Endodermal cell (in vitro differentiated cells): ENCODE data around the gene SNX9. TPM values are rescaled to one million over a fixed set of nuclear protein-coding genes. Genes with fewer than 3 reads are reported as not detected.

ENCODE experiments used
- DNase-seq: peaks from one replicate; pipeline ENCODE4 v3.0.0-alpha.2; 2017
- H3K27ac ChIP-seq: 2 replicates; pipeline ENCODE4 v1.5.1; 2013; ENCODE audit warnings: mild to moderate bottlenecking, low read depth, low read length, moderate library complexity
- H3K27me3 ChIP-seq: 2 replicates; pipeline ENCODE4 v1.6.1; 2013; ENCODE audit warnings: mild to moderate bottlenecking, low read length, moderate library complexity; ENCODE audit not compliant: insufficient read depth, control insufficient read depth, poor library complexity, severe bottlenecking
- H3K36me3 ChIP-seq: 2 replicates; pipeline ENCODE4 v1.7.0; 2013; ENCODE audit warnings: mild to moderate bottlenecking, low read length, moderate library complexity; ENCODE audit not compliant: control insufficient read depth, insufficient read depth
- H3K4me1 ChIP-seq: one replicate; pipeline ENCODE4 v1.7.0; 2013; ENCODE audit warnings: low read length; ENCODE audit not compliant: control insufficient read depth, insufficient read depth
- H3K4me3 ChIP-seq: 2 replicates; pipeline ENCODE4 v1.5.1; 2013; ENCODE audit warnings: mild to moderate bottlenecking, low read length, moderate library complexity
- H3K9ac ChIP-seq: 2 replicates; pipeline ENCODE4 v1.6.1; 2013; ENCODE audit warnings: mild to moderate bottlenecking, low read length, moderate library complexity; ENCODE audit not compliant: poor library complexity, severe bottlenecking; ENCODE audit errors: extremely low read depth
- H3K9me3 ChIP-seq: 2 replicates; pipeline ENCODE4 v1.6.1; 2013; ENCODE audit warnings: mild to moderate bottlenecking, low read length, moderate library complexity; ENCODE audit not compliant: control insufficient read depth
- H3K27ac Mint-ChIP-seq: 2 replicates; pipeline ENCODE4 v1.8.0; 2020; ENCODE audit warnings: mixed read lengths
- H3K27me3 Mint-ChIP-seq: 2 replicates; pipeline ENCODE4 v1.8.0; 2021; ENCODE audit warnings: mild to moderate bottlenecking, mixed read lengths; ENCODE audit not compliant: insufficient read depth
- H3K36me3 Mint-ChIP-seq: 2 replicates; pipeline ENCODE4 v1.8.0; 2020; ENCODE audit warnings: low read depth, mixed read lengths
- H3K4me1 Mint-ChIP-seq: 2 replicates; pipeline ENCODE4 v1.8.0; 2020; ENCODE audit warnings: mixed read lengths
- H3K4me3 Mint-ChIP-seq: 2 replicates; pipeline ENCODE4 v1.8.0; 2020; ENCODE audit warnings: mild to moderate bottlenecking, moderate library complexity, mixed read lengths
- H3K9me3 Mint-ChIP-seq: 2 replicates; pipeline ENCODE4 v1.8.0; 2020; ENCODE audit warnings: mild to moderate bottlenecking, mixed read lengths
- CTCF ChIP-seq: fragments of 200-600 bp; sonication (generic); conservative IDR thresholded peaks from 2 replicates; pipeline ENCODE4 v1.5.0; 2021; ENCODE audit warnings: antibody characterized with exemption, mild to moderate bottlenecking
- WGBS, 2 experiments: methylation state at CpG; one replicate each; pipeline versions ENCODE4 v1.1.5 to v1.1.7; 2013; ENCODE audit warnings: missing lambda C conversion rate in 2 of 2, mixed read lengths in 1 of 2; ENCODE audit not compliant: insufficient coverage in 1 of 2, insufficient read length in 1 of 2; 5-methylcytosine and 5-hydroxymethylcytosine counted together
- total RNA-seq, 2 donors: library from RNA; stranded (reverse); fragmentation: NEBNext Ultra II Directional in 1 of 2; extraction: Animal tissue kit (Norgen Biotek cat#: 25700) in 1 of 2; gene quantifications; 2 replicates in 1 of 2; 3 replicates in 1 of 2; pipeline ENCODE4 v1.2.1, GENCODE V29; 2021

The SNX9 gene
- total RNA-seq, 2 donors from 2014 or later: 30.6 to 33.0 TPM

DNA sequence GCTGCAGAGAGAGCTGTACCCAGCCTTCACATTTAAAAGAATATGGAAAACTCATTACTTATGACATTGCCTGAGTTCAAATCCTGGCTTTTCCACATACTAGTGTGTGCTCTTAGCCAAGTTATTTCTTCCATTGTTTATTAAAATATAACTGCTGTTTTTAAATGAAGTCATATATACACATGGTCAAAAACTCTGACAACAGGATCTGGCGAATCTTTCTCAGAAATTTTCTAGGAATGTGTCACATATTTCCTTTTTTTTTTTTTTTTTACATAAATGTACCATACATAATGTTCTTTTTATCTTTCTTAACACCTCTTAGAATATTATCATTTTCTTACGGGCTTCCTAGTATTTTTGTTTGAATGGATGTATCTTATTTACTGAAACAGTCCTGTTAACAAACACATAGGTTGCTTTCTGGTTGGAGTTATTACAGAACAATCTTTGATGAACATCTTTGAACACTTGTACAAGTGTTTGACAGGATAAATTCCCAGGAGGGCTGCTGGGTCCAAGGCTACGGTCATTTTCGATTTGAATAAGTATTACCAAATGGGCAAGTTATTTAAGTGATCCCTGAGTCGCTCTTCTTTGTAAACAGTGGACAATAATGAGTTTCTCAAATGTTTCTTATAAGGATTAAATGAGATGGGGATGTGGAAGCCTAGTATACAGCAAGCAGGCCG lies 1.6 kb upstream of the SNX9 start:
- Histone ChIP-seq H3K27me3 (no peaks in the 10 kb centered on the region), H3K9ac (no peak overlapping the region), H3K4me3 (no peak overlapping the region), H3K9me3 (no peaks in the 10 kb centered on the region), H3K27ac (no peak overlapping the region), H3K4me1 (no peaks in the 10 kb centered on the region), H3K36me3 (no peaks in the 10 kb centered on the region)
- Mint-ChIP-seq H3K27ac (no peak overlapping the region), H3K9me3 (peaks cover 5% of the 10 kb centered on the region), H3K4me3 (peak overlapping the region; percentile 94), H3K36me3 (peaks cover 2% of the 10 kb centered on the region), H3K4me1 (peaks cover 35% of the 10 kb centered on the region), H3K27me3 (peaks cover 3% of the 10 kb centered on the region)
- 94 to 100% methylated on average over 4 to 5 of the region's 6 CpGs for WGBS, 2 experiments
- no peak for TF ChIP-seq CTCF
- no peak for DNase-seq

DNA sequence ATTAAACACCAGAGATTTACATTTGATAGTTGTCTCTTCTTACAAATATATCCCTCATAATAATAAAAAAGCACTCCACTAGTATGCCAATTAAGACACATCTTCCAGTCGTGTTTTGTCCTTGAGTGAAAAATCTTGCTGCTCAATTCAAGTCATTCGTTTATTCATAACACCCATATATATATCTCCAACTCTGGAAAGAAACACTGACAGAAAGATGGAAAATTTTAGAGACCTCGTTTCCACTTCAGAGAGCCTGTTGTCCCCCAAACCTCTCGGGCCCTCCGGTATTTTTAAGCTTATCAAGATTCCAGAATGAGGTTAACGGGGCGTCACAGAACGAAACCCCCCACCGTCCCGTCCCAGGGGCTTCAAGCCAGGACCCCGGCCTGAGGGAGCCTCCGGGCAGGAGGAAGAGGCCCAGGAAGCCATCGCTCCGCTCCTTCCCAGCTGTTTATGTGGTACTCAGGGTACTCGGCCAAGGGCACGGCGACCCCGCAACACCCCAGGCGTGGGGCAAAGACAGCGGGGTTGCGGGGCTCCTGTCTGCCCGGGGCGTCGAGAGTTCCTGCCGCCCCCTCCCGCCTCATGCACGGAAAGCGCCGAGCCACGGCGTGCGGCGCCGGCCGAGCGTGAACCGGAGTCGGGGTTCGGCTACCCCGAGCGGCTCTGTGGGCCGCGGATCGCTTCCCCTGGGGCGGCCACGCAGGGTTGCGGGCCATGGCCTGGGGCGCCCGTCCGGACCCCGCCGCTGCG lies 623 bp upstream of the SNX9 start:
- Mint-ChIP-seq H3K9me3 (peaks cover 5% of the 10 kb centered on the region), H3K4me3 (peak overlapping the region; percentile 94), H3K4me1 (peaks cover 35% of the 10 kb centered on the region), H3K27ac (peak overlapping the region; percentile 61), H3K27me3 (no peaks in the 10 kb centered on the region), H3K36me3 (peaks cover 2% of the 10 kb centered on the region)
- Histone ChIP-seq H3K27ac (no peak overlapping the region), H3K4me1 (no peaks in the 10 kb centered on the region), H3K27me3 (no peaks in the 10 kb centered on the region), H3K9ac (peak overlapping the region; percentile 23), H3K9me3 (no peaks in the 10 kb centered on the region), H3K36me3 (no peaks in the 10 kb centered on the region), H3K4me3 (peak overlapping the region; percentile 63)
- no peak for TF ChIP-seq CTCF
- WGBS, 2 experiments: 21 to 59% methylated on average over 5 to 53 of the region's 53 CpGs
- peak; percentile 77 for DNase-seq

DNA sequence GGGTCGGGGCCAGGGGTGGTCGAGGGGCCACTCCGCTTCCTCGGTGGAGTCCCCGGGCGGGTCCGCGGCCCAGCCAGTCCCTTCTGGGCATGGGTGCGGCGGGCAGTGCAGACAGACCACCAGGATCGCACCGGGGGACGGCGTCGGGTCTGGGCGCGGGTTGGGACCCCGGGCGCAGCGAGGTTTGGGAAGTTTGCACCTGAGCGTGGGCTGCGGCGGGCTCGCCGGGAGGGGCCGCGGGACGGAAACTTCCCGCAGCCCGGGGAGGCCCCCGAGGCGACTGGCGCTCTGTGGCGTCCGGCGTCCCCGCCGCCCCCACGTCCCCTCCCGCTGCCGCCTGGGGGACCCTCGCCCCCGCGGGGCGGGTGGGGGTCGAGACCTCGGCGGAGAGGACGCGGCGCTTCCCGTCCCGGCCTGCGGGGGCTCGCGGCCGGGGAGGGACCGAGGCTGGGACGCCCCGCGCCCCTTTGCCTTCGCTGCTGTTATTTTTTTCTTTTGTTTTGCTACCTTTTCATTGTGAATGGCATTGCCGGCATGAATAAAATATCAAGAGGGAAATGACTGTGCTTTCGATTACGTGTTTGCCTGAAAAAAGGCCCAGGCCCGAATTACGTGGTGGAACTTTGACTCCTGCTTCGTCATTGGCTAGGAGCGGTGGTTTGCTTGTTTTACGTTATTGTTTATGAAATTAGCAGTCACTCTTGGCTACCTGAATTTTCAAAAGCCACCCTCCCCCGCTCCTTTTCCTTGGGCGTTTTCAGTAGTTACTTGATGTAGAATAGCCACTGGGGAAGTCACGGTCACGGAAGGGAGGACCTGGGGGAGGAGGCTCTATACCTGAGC lies 703 bp downstream of the SNX9 start:
- H3K27ac Mint-ChIP-seq: peak overlapping the region; percentile 97
- H3K4me1 Mint-ChIP-seq: peaks cover 38% of the 10 kb centered on the region
- Histone ChIP-seq H3K27ac (peak overlapping the region; percentile 57), H3K9ac (peak overlapping the region; percentile 80), H3K9me3 (no peaks in the 10 kb centered on the region), H3K4me1 (no peaks in the 10 kb centered on the region), H3K4me3 (peak overlapping the region; percentile 98), H3K27me3 (no peaks in the 10 kb centered on the region), H3K36me3 (peaks cover 3% of the 10 kb centered on the region)
- H3K27me3 Mint-ChIP-seq: no peaks in the 10 kb centered on the region
- peak; percentile 74 for DNase-seq
- peak overlapping the region; percentile 94 for H3K4me3 Mint-ChIP-seq
- 0% methylated on average over 12 to 74 of the region's 74 CpGs for WGBS, 2 experiments
- peaks cover 5% of the 10 kb centered on the region for H3K9me3 Mint-ChIP-seq
- peak; percentile 48 for TF ChIP-seq CTCF
- H3K36me3 Mint-ChIP-seq: peaks cover 5% of the 10 kb centered on the region
